ENCODE measurements around the gene SMCP.

- TF ChIP-seq, protein P1, sequence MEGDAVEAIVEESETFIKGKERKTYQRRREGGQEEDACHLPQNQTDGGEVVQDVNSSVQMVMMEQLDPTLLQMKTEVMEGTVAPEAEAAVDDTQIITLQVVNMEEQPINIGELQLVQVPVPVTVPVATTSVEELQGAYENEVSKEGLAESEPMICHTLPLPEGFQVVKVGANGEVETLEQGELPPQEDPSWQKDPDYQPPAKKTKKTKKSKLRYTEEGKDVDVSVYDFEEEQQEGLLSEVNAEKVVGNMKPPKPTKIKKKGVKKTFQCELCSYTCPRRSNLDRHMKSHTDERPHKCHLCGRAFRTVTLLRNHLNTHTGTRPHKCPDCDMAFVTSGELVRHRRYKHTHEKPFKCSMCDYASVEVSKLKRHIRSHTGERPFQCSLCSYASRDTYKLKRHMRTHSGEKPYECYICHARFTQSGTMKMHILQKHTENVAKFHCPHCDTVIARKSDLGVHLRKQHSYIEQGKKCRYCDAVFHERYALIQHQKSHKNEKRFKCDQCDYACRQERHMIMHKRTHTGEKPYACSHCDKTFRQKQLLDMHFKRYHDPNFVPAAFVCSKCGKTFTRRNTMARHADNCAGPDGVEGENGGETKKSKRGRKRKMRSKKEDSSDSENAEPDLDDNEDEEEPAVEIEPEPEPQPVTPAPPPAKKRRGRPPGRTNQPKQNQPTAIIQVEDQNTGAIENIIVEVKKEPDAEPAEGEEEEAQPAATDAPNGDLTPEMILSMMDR (IDR thresholded peaks at IDR 0.05; ENCODE audit: low read depth, low read length, poor library complexity, severe bottlenecking): no peak
- no peak for TF ChIP-seq EZH2phosphoT487 (IDR thresholded peaks at IDR 0.05; ENCODE audit: borderline replicate concordance, low read length)
Measured at GRCh38 chr1:152884966-152885624, 7.0 kb downstream of the SMCP start.

Data from DOHH2 (cell line).